ENCODE results near the gene NAT9.

DNA sequence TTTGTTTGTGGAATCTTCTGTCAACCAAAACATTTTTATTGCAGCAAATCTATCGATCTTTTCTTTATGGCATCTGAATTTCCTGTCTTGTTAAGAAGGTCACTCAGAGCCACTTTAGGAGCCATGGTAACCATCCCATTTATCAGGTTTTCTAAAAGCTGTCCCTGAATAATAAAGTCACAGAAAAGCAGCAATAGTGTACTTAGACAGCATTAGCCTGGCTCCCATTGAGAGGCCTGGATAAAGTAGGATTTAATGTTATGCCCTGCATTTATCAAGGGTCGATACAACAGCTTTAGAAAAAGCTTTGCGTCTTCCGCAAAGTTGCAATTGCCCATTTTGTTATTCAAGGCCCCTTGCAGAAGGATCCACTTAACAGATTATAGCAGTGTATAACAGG lies 53.4 kb downstream of the NAT9 start:
- TF ChIP-seq, protein P1, sequence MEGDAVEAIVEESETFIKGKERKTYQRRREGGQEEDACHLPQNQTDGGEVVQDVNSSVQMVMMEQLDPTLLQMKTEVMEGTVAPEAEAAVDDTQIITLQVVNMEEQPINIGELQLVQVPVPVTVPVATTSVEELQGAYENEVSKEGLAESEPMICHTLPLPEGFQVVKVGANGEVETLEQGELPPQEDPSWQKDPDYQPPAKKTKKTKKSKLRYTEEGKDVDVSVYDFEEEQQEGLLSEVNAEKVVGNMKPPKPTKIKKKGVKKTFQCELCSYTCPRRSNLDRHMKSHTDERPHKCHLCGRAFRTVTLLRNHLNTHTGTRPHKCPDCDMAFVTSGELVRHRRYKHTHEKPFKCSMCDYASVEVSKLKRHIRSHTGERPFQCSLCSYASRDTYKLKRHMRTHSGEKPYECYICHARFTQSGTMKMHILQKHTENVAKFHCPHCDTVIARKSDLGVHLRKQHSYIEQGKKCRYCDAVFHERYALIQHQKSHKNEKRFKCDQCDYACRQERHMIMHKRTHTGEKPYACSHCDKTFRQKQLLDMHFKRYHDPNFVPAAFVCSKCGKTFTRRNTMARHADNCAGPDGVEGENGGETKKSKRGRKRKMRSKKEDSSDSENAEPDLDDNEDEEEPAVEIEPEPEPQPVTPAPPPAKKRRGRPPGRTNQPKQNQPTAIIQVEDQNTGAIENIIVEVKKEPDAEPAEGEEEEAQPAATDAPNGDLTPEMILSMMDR (IDR thresholded peaks at IDR 0.05) = no peak
- TF ChIP-seq POLR2A (IDR thresholded peaks at IDR 0.05) = no peak
